HG03060 (cell line): ENCODE data around the gene MIAT.

ENCODE experiments used
- ATAC-seq: cut with Tn5 transposase; IDR thresholded peaks from one replicate; pipeline ENCODE4 v1.9.1; 2021; ENCODE audit warnings: low read depth, moderate number of reproducible peaks; ENCODE audit not compliant: unreplicated experiment

MIAT gene

GRCh38 chr22:26665813-26666231, 8.4 kb downstream of the MIAT start:
- ATAC-seq = no peak

DNA sequence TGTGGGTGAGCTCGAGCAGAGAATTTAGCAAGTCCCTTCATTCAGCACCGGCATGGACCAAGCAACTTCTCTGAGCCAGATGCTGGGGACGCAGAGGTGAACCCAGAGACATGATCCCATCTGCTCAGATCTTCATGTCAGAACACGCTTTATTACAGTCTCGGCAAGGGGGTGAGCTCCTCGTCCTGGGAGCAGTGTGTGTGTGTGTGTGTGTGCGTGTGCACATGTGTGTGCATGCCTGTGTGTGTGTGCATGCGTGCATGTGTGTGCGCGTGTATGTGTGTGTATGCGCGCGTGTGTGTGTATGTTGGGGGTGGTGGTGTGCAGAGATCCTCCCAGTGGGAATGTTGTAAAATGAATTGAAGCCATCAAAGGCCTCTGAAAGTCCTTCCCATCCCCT, 9.8 kb downstream of the MIAT start:
- no peak for ATAC-seq

GRCh38 chr22:26669060-26669481, 11.7 kb downstream of the MIAT start:
- no peak for ATAC-seq

DNA sequence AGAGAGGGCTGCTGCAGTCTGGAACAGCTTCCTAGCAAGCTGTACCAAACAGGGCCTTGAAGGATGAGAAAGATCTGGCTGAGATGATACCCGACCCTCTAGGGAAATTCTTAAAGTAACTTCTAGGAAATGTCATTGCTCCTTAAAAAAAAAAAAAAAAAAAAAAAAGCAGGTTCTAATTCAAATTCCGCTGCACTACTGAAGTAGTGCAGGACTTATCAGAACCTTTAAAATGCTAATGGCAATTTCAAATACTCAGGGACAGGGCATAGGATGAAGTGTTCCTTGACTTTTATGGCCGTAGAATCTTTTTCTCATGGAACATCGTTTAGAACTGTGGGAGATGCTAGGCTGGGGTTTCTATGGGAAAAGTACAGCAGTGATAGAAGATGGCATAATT, 13.1 kb downstream of the MIAT start:
- ATAC-seq = no peak

GRCh38 chr22:26671317-26672059, 14.1 kb downstream of the MIAT start:
- no peak for ATAC-seq

DNA sequence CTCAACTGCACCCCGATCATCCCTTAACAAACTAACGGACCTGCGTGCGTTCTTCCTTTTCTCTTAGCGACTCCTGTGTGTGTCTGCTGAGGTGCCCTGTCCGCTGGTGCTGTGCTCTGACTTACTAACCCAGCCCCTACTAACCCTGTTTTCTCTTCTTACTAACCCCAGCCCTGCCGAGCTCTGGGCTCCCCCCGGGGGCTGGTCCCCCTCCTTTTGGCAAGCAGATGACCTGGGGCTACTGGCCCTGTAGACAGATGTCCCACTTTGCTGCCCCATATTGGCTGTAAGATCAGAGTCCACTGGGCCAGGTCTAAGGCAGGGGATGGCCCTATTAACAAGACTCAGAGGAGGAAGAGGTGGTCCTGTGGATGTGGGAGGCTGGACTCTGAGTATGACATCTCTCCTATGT, 14.7 kb downstream of the MIAT start:
- no peak for ATAC-seq

GRCh38 chr22:26672590-26673468, 15.4 kb downstream of the MIAT start:
- ATAC-seq = peak; percentile 47

GRCh38 chr22:26673486-26673885, 16.1 kb downstream of the MIAT start:
- no peak for ATAC-seq

GRCh38 chr22:26674211-26675190, 17.1 kb downstream of the MIAT start:
- ATAC-seq = no peak

DNA sequence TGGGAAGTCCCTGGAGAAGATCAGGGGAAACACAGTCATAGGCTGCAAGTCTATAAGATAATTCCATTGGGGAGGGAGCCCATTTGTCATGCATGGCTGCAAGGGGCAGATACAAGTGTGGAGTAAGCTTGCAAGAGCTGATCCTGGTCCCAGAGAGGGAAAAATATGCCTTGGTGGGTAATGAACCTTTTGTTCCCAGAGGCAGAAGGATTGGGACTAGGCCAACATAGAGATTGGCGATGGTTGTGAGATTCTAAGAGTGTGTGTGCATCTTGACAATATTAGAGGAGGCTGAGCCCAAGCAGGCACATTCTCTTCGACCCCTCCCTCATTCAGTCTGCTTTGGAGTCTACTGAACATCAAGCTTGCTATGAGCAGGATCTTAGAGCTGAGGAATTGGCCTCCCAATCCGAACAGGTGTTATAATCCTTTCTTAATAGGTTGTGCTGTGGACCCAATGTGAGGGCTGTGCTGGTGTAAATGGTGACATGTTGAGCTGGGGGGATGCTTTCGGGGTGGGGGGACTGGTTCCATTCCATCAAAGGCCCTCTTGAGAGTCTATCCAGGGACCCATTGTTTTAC, 18.4 kb downstream of the MIAT start:
- ATAC-seq = no peak

- no peak for ATAC-seq
These were observed 19.8 kb downstream of the MIAT start for GRCh38 chr22:26677217-26677616.

DNA sequence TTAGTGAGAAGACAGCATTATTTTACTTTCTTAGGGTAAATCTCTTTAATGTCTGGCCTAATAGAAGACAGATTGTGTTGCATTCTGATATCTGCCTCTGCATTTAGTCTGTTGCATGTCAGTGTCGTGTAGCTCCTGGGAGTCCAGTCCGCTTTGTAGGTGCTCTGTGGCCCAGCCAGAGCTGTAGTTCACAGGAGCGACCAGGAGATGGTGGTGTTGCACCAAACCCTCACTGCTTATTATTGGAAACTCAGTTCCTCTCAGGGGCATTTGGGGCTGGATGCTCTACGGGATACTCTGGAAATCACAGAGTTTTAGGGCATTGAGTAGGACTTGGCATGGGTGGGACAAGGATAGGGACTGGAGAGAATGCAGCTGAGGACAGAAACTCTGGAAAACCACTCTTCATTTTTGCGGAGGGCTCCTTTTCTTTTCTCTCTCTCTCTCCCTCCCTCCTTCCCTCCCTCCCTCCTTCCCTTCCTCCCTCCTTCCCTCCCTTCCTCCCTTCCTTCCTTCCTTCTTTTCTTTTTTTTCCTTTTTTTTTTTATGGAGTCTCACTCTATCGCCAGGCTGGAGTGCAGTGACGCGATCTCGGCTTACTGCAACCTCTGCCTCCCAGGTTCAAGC, 21.7 kb downstream of the MIAT start:
- no peak for ATAC-seq

GRCh38 chr22:26680485-26680884, 23.1 kb downstream of the MIAT start:
- no peak for ATAC-seq

DNA sequence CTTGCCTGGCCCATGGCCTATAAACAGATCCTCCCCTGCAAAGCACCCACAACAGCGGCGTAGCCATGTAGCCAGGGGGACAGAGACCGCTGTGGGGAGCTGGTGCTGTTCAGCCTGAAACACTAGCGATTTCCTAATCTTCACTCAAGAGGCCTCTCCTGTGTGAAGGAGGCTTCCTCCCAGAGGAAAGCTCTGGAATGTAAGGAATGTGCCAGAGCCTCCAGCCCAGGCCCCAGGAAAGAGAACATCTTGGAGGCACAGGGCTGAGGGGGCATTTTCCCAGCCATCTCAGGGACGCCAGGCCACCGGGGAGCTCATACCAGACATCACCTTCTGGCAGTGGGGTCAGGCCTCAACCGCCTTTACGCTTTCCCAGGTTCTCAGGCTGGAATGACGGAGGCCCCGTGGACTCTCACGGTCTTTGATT, 24.0 kb downstream of the MIAT start:
- no peak for ATAC-seq

DNA sequence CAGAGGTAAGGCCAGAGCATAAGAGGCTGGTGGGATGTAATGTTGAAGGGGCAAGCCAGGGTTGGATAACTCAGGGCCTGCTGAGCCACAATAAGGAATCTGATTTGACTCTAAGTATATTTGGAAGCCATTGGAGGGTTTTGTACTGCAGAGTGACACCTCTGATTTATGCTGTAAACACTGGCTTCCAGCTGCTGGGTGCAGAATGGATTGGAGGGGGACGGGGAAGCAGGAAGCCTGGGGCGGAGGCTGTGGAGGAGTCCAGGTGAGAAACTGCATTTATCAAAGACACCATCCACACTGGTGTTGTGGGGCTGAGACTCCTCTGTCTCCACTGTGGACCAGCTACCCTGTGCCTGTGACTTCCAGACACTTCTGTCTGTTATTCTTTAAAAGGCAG, 26.8 kb downstream of the MIAT start:
- ATAC-seq = no peak

GRCh38 chr22:26685601-26686000, 28.2 kb downstream of the MIAT start:
- no peak for ATAC-seq

- ATAC-seq = no peak
These were observed 30.1 kb downstream of the MIAT start for GRCh38 chr22:26687439-26687838.

DNA sequence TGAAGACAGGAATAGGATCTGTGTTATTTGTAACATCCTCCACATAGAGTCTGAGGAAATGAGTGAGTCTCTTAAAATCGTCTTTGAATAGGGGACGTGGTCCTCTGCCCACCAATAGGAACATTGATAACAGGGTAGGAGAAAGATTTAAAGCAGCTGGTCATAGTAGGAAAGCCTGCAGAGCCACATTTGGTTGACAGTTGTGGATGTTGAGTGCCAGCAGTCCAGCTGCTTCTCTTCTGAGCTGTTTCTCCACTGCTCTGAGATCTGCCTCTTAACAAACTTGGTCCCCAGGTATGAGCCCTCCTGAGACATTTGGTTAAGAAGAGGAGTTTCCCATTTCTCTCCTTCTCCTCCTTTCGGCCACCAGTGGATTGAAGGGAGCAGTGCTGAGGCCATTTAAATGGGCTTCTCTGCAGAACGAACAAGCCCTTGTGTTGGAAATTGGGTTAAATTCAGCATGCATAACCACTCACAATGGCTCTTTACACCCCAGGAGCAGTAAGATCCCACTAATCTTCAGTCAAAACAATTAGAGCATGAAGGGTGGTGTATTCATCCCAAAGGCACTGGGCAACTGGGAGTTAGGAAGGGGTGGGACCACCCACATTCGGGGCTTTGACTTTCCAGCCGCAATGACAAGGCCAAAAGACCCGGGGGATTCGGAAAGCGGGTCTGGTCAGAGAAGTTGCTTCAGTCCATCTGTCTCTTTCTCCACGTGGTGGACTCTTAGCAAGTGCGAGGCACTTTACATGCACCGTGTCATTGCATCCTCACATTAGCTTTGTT, 32.3 kb downstream of the MIAT start:
- ATAC-seq = no peak
